Heart right ventricle (tissue), 16 donors: Measurements from ENCODE around the gene ANO10. TPM values are rescaled to one million over a fixed set of nuclear protein-coding genes. Genes with fewer than 3 reads are reported as not detected.
"Not testable (repeated sequence)": the region's sequence is repeated elsewhere in the genome, so short reads cannot be mapped to it uniquely, and the experiment has no call there.

Source experiments
- ATAC-seq, 8 donors: fragments of 200-7000 bp; cut with Tn5 transposase; one replicate each; pipeline ENCODE4 v1.9.1; 2020; ENCODE audit warnings: mild to moderate bottlenecking in 8 of 8, moderate library complexity in 8 of 8, moderate number of reproducible peaks in 1 of 8
- DNase-seq, 2 donors: peaks; one replicate each; pipeline ENCODE4 v3.0.0-alpha.2; 2020
- H3K27ac ChIP-seq, 10 donors: fragments of 200-600 bp; sonication (generic) in 2 of 10; one replicate each; pipeline versions ENCODE4 v1.5.0 to v1.8.0; 2020 to 2022; ENCODE audit warnings: mild to moderate bottlenecking in 3 of 10
- H3K27me3 ChIP-seq, 7 donors: fragments of 200-600 bp; one replicate each; pipeline ENCODE4 v1.8.0; 2021 to 2022; ENCODE audit warnings: mild to moderate bottlenecking in 2 of 7
- H3K36me3 ChIP-seq, 9 donors: fragments of 200-600 bp; sonication (generic) in 1 of 9; one replicate each; pipeline versions ENCODE4 v1.5.0 to v1.8.0; 2020 to 2022; ENCODE audit warnings: mild to moderate bottlenecking in 2 of 9
- H3K4me1 ChIP-seq, 9 donors: fragments of 200-600 bp; sonication (generic) in 1 of 9; one replicate each; pipeline versions ENCODE4 v1.5.0 to v1.8.0; 2020 to 2022; ENCODE audit warnings: mild to moderate bottlenecking in 4 of 9
- H3K4me3 ChIP-seq, 10 donors: fragments of 200-600 bp; sonication (generic) in 2 of 10; one replicate each; pipeline versions ENCODE4 v1.5.0 to v1.8.0; 2020 to 2022; ENCODE audit warnings: mild to moderate bottlenecking in 7 of 10, moderate library complexity in 2 of 10
- H3K9me3 ChIP-seq, 11 donors: fragments of 200-600 bp in 10 of 11; sonication (generic) in 2 of 11; one replicate each; pipeline versions ENCODE4 v1.5.0 to v1.8.0; 2013 to 2022; ENCODE audit warnings: mild to moderate bottlenecking in 2 of 11, control low read depth in 1 of 11, moderate library complexity in 1 of 11
- CTCF ChIP-seq, 9 donors: fragments of 200-600 bp; sonication (generic) in 2 of 9; IDR thresholded peaks; one replicate each; pipeline versions ENCODE4 v1.5.0 to v1.8.0; 2021 to 2022; ENCODE audit warnings: antibody characterized with exemption in 9 of 9, mild to moderate bottlenecking in 5 of 9, moderate library complexity in 1 of 9
- WGBS, 2 donors: extraction: QIAGEN DNeasy Blood & Tissue Kit; methylation state at CpG; one replicate each; pipeline ENCODE4 v1.1.7; 2013; ENCODE audit warnings: inconsistent platforms in 1 of 2; 5-methylcytosine and 5-hydroxymethylcytosine counted together
- intact Hi-C, 10 donors: fragments of 100-400 bp; cut with DNase I; formaldehyde crosslinking; loops; one replicate each; pipeline versions ENCODE4 v1.11.1 to v1.14.2; 2022
- polyA plus RNA-seq, 2 donors: library from polyadenylated mRNA; stranded (reverse); fragments of 200-250 nt; gene quantifications; one replicate each; pipeline ENCODE4 v1.2.3, GENCODE V29; 2013
- total RNA-seq, 10 donors: library from RNA; stranded (reverse); fragmentation: NEBNext Ultra II Directional in 3 of 10; extraction: Animal tissue kit (Norgen Biotek cat#: 25700) in 3 of 10; gene quantifications; one replicate each; pipeline versions ENCODE4 v1.2.1 to v1.2.4, GENCODE V29; 2021 to 2023
- donor health status: Arrhythmogenic right ventricular cardiomyopathy.
- donor health status: ischemic (EF 13 %, LVEDD 7.1; RV severe dilation, severe dysfunction).
- donor health status: healthy with polysubstance abuse.
- donor health status: DM: no; HTN: yes; CAD: no.
- donor health status: DM: no; HTN: no; CAD: no.
- donor health status: ischemic (EF 25% LVEDD 6.9; RV normal size, moderate dysfunction).
- donor health status: ischemic (EF 25% LVEDD 5.7; RV mildly dilated, moderate dysfunction).
- donor health status: healthy.
- donor health status: DM: yes; HTN: yes; CAD: no.
- donor health status: Ischemic cardiomyopathy.
- donor health status: ischemic (EF 35%, LVEDD 5.7; RV mildly dilated, moderate dysfunction).
- donor health status: nonischemic (EF 11% LVEDD 7.7; RV severe dilation, severe dysfunction).
- donor health status: DM: yes; HTN: yes; CAD: no.
- donor health status: PGD.
- donor health status: ischemic (EF 29% LVEDD 5.4; RV normal size, mild dysfunction).
- donor health status: nonischemic (EF 23%, LVEDD 6.1; RV moderate dilation, normal function).

Gene ANO10
- total and polyA plus RNA-seq, 12 donors = 7.1 to 24.2 (median 13.3) TPM

GRCh38 chr3:43473244-43473643 is 148.6 kb downstream of the ANO10 start:
- ATAC-seq = no peak
- Histone ChIP-seq H3K27me3 (no peaks in the 10 kb centered on the region), H3K4me3 (no peak overlapping the region), H3K4me1 (peaks cover 0 to 19% (median 12%) of the 10 kb centered on the region in 9 donors), H3K9me3 (no peaks in the 10 kb centered on the region), H3K36me3 (no peaks in the 10 kb centered on the region), H3K27ac (no peak overlapping the region)
- WGBS, 2 donors = 92 to 94% methylated on average over 10 of the region's 10 CpGs
- TF ChIP-seq CTCF (IDR thresholded peaks at IDR 0.05) = no peak
- intact Hi-C loops = no loop called here
- DNase-seq = no peak

GRCh38 chr3:43468133-43468532 is 153.7 kb downstream of the ANO10 start:
- WGBS, 2 donors = 67 to 80% methylated on average over 1 of the region's 1 CpG
- intact Hi-C loops = no loop called here
- H3K27ac ChIP-seq = no peak overlapping the region
- TF ChIP-seq CTCF (IDR thresholded peaks at IDR 0.05) = no peak
- no peaks in the 10 kb centered on the region for H3K9me3 ChIP-seq
- ATAC-seq (peak in 4 of 8 donors; percentile 31 to 43 (median 38)), DNase-seq (no peak)
- no peaks in the 10 kb centered on the region for H3K36me3 ChIP-seq
- H3K4me3 ChIP-seq = no peak overlapping the region
- peaks cover 0 to 11% (median 4%) of the 10 kb centered on the region in 9 donors for H3K4me1 ChIP-seq
- H3K27me3 ChIP-seq = no peaks in the 10 kb centered on the region

GRCh38 chr3:43465109-43465508 is 156.7 kb downstream of the ANO10 start:
- H3K4me3 ChIP-seq = no peak overlapping the region
- peaks cover 0 to 11% (median 4%) of the 10 kb centered on the region in 9 donors for H3K4me1 ChIP-seq
- intact Hi-C loops = no loop called here
- H3K9me3 ChIP-seq = no peaks in the 10 kb centered on the region
- TF ChIP-seq CTCF (IDR thresholded peaks at IDR 0.05) = no peak
- H3K27me3 ChIP-seq = no peaks in the 10 kb centered on the region
- ATAC-seq (no peak), DNase-seq (no peak)
- H3K27ac ChIP-seq = no peak overlapping the region
- H3K36me3 ChIP-seq = no peaks in the 10 kb centered on the region

- intact Hi-C loops, DNase-seq, H3K9me3 ChIP-seq, H3K27ac ChIP-seq, ATAC-seq, H3K4me3 ChIP-seq, H3K36me3 ChIP-seq, H3K27me3 ChIP-seq, H3K4me1 ChIP-seq: not testable (repeated sequence)
- 95 to 96% methylated on average over 3 of the region's 3 CpGs for WGBS, 2 donors
Measured at GRCh38 chr3:43462566-43462965, 159.2 kb downstream of the ANO10 start.

GRCh38 chr3:43461345-43461744 is 160.5 kb downstream of the ANO10 start:
- no peaks in the 10 kb centered on the region for H3K9me3 ChIP-seq
- no peak for DNase-seq
- no peaks in the 10 kb centered on the region for H3K4me1 ChIP-seq
- no peaks in the 10 kb centered on the region for H3K36me3 ChIP-seq
- WGBS, 2 donors = 85 to 92% methylated on average over 2 of the region's 2 CpGs
- intact Hi-C loops = no loop called here
- H3K4me3 ChIP-seq = no peak overlapping the region
- no peak for TF ChIP-seq CTCF (IDR thresholded peaks at IDR 0.05)
- H3K27ac ChIP-seq = no peak overlapping the region
- no peaks in the 10 kb centered on the region for H3K27me3 ChIP-seq
- no peak for ATAC-seq

- H3K9me3 ChIP-seq, ATAC-seq, H3K36me3 ChIP-seq, intact Hi-C loops, DNase-seq, H3K4me1 ChIP-seq, H3K27ac ChIP-seq, H3K27me3 ChIP-seq, H3K4me3 ChIP-seq: not testable (repeated sequence)
- WGBS, 2 donors = 50 to 64% methylated on average over 1 of the region's 1 CpG
Measured at GRCh38 chr3:43457038-43457437, 164.8 kb downstream of the ANO10 start.
